HG03442 (cell line): ENCODE results near the gene RABGAP1L.

Source experiments
- ATAC-seq: cut with Tn5 transposase; IDR thresholded peaks from one replicate; pipeline ENCODE4 v1.9.1; 2021; ENCODE audit warnings: mild to moderate bottlenecking, moderate library complexity; ENCODE audit not compliant: unreplicated experiment

Gene RABGAP1L

GRCh38 chr1:174949645-174950044 is 790.3 kb downstream of the RABGAP1L start:
- no peak for ATAC-seq

- ATAC-seq: peak; percentile 48
Measured at GRCh38 chr1:174953285-174954072, 794.2 kb downstream of the RABGAP1L start.

DNA sequence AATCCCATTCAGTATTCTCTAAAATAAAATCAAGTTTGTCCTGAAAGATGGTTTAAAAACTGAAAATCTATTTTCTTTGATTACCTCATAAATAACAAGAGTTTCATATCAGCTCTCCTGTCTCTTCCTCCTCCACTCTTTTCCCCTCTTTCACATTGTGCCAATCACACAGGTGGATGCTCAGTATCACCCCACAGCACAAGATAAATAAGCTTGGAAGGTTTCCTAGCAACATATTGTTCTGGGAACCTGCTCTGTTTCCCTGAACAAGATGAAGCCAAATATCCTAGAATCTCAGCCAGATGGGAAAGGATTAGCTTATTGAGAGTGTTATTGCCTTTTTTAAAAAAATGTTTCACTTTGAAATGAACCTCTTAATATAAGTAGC is 794.7 kb downstream of the RABGAP1L start:
- peak; percentile 15 for ATAC-seq

DNA sequence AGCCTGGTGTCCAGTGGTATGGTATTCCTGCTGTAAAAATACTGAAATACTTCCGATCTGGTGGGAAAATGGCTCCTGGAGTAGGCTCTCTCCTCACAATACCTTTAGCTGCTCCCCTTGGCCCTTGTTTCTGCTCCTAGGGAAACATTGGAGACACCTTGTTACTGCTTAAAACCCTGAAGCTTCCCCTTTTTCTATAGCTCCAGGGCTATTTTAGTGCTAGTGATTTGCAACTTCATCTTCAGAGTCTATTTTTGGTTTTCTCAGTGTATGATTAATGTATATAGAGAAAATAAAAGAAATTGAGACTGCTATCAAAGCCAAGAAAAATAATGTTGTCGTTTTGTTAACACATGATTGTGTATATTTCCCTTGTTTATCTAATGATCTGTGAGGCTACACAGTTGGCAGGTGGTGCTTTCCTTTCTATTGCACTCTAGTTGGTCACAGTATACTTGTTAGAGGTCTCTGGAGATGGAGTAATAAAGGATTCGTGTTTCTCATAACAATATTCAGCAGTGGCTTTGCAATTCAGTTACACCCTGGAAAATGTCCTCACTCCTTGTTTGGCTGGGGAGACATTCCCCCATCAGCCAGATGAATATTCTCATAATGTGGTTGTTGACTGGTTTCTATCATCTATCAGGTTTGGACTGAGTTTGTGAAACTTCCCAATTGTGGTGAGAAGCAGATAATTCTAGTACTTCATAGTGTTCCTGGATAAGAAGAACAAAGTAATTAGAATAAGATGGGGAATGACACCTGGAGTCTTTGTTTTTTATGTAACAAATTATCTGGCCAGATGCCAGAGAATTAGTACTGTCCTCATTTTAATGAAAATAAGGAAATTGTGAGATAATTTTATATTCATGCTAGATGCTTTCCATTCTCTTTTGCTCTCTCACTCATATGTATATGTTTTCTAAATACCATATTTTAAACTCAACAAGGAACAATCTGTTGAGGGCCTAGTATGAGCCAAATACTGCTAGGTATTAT is 795.6 kb downstream of the RABGAP1L start:
- no peak for ATAC-seq

GRCh38 chr1:174956086-174956485 is 796.8 kb downstream of the RABGAP1L start:
- no peak for ATAC-seq

DNA sequence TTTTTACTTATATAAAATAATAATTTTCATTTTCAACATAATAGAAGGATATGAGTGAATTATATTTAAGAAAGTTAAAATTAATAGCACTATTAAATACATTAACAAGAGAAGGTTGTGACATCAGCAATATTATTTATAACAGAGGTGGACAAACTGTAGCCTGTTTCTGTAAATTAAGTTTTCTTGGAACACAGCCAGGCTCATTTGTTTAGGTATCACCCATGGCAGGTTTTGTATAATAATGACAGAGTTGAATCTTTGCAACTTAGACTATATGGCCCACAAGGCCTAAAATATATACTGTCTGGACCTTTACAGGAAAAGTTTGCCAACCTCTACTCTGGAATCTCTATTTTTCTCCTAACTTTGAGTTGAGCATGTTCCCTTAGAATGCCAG is 797.7 kb downstream of the RABGAP1L start:
- no peak for ATAC-seq

GRCh38 chr1:174957829-174958228 is 798.5 kb downstream of the RABGAP1L start:
- no peak for ATAC-seq

DNA sequence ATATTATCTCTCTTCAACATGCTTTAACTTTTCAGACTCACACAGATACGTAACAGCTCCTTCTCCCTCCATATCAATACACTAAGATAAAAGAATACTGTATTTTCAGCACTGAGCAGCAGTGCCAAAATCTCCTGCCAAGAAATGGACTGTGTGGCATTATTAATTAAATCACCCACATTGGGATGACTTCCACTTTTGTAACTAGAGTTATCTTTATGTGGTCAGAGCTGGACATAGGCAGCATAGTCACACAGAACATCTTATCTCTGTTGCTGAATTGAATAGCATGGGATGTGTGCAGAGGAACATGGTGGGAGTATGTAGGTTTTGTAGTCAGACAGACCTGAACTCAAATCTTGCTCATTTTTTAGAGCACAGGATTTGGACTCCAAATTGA is 799.1 kb downstream of the RABGAP1L start:
- no peak for ATAC-seq

DNA sequence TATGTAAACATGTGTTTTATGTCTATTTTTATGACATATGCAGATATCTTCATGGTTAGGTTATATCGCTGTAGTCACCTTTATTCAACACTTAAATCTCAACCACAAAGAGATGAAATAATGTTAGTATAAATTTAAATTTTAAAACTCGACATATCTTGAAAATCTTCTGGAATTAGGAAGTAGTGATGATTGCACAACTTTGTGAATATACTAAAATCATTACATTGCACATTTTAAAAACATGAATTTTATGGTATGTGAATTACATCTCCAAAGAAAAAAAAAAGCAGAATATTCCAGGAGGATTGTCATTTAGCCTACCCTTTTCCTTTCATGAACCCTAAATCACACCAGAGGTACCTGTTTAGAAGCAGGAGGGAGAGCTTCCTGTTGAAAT is 801.0 kb downstream of the RABGAP1L start:
- no peak for ATAC-seq

DNA sequence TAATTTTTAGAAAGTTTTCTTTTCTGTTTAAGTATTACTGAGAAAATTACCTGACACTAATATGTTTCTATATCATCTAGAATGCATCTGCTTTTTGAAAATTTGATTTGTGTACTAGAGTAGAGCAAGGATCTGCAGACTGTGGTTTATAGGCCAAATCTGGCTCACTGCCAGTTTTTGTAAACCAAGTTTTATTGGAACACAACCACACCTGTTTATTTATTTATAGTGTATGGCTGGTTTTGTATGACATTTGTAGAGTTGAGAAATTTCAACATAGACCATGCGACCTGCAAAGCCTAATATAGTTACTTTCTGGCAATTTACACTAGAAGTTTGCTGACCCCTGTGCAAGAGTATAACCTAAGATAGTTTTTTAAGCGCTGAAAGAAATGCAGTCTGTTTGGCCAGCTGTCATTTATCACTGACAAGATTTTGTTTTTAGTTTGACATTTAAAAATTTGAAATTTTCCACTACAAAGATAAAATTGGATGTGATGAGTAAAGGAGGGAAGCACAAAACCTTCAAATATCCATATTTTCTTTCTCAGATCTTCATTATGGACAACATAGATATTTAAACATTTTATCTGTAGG is 804.3 kb downstream of the RABGAP1L start:
- ATAC-seq: no peak

- ATAC-seq: no peak
Measured at GRCh38 chr1:174964261-174964971, 805.1 kb downstream of the RABGAP1L start.

DNA sequence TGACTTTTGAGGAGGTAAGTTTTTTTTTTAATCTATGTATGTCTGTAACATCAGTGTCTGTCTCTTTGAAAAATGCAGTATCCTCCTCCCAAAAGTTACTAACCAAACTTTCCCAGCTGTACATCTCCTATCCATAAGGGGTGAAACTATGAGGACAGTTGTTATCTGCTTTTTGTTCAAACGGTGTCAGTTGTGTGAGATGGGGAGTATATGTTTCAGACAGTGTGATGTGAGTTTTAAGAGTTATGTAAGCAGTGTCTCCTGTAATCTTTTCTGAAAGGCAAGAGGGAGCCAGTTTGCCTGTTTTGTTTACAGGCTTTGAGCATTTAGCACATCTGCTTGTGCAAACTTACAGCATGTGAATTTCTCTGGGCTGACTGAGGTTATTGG is 805.6 kb downstream of the RABGAP1L start:
- no peak for ATAC-seq

DNA sequence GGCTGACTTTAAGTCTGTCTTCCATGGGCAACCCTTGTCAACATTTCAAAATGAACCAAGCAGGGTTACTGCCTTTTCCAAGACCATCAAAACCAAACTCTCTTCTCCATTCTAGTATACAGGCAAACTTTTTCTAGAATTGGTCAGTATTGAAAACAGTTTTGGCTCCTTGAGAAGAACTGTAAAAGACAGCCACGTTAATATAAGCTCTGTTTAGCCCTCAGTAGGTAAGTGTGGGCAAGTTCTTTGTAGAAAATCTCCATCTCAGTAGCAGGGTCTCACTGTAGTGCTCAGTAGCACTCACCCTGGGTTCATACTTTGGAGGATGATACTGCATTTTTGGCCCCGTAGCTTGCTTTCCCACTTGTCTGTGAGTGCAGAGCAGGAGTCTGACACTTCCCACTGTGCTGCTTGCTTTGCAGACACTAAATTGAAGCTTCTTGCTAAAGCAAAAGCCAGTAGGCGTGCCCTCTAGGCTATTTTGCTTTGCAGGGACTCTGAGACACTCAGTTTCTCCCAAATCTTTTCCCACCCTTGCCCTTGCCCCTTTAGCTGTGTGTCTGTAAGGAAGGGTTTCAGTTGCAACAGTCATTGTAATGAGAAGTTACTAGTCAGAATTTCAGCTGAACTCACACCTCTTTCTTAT is 806.2 kb downstream of the RABGAP1L start:
- ATAC-seq: no peak

- no peak for ATAC-seq
Measured at GRCh38 chr1:174966008-174966572, 806.8 kb downstream of the RABGAP1L start.

DNA sequence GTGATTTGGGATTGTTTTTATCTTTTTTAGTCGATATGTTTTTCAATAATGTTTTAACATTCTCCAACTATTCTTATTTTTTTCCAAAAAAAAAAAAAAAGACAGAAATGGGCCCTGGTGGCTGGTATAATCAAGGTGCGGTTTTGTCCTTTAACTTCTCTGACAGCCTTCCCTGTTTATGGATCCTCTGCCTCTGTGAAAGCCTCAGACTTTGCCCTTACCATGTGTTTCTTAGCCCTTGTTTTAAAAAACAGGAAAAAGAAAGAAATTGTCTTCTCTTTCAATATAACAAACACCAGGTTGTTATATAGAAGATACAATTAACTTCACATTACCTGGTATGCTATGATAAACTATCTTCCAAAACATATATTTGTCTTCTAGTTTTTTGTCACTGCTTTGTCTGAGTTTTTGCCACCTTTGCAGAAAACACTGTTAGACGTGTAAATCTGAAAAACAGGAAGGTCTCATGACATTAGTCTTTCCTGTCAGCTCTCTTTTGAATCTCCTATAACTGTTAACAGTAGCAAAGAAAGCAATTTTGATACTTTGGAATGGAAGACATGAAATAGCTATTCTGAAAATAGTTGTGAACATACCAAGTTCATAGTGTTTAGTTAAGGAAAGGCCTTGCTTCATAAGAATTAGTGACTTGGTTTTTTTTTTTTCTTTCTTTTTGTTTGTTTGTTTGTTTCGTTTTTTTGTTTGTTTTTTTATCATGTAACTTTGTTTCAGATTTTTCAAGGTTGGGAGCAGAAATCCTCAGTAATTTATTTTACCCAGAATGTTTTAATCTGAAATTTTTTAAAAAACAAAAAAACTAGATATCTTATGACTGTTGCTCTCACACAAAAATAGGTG is 808.8 kb downstream of the RABGAP1L start:
- no peak for ATAC-seq

- ATAC-seq: peak; percentile 84
Measured at GRCh38 chr1:174968750-174969244, 809.5 kb downstream of the RABGAP1L start.

- no peak for ATAC-seq
Measured at GRCh38 chr1:174969977-174970376, 810.7 kb downstream of the RABGAP1L start.

DNA sequence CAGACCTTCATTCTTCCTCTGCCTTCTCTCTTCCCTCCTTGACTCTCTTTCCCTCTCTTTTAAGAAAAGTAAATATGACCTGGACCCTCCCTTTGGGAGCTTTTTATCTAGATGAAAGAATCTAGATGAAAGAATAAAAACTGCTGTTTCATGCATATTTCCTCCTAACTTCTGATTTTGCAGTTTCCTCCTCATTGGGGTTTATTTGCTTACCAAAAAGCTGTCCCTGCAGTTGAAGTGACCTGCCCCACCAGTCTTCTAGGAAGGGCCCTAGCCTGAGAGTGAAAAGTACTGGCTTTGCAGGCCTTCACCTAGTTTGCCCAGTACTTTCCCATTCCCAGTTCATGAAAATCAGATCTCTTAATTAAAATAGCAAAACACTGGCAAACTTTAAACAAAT is 812.1 kb downstream of the RABGAP1L start:
- ATAC-seq: no peak

DNA sequence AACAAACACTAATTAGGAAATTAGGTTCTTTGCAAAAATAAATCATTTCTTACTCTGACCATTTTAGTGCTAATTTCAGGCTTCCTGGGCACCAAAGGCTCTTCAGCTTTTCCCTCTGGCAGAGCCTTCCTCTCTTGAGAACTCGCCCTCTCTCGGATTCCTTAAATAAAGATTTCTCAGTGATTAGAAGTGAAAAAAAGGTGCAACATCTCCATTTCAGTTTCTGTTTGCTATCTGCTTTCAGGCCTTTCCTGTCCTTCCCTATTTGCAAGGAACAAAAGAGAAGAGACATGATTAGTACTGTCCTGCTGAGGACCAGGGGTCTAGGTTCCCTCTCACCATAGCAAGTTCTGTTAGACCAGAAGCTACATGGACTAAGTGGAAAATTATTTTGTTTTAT is 812.6 kb downstream of the RABGAP1L start:
- ATAC-seq: no peak
